HepG2 (cell line): ENCODE results near the gene STX5. TPM values are rescaled to one million over a fixed set of nuclear protein-coding genes. Genes with fewer than 3 reads are reported as not detected.

Experiments used
- AGO1 ChIP-seq: fragments of 200-400 bp; formaldehyde crosslinking; IDR thresholded peaks from 2 replicates; pipeline ENCODE4 v1.6.1; 2017; ENCODE audit warnings: mild to moderate bottlenecking, low read depth, low read length, moderate library complexity; ENCODE audit not compliant: poor library complexity, severe bottlenecking
- ATF3 ChIP-seq: sonication (generic); formaldehyde crosslinking; IDR thresholded peaks from 2 replicates; pipeline ENCODE4 v1.4.0; 2020; ENCODE audit warnings: missing genetic modification reagents
- CHD2 ChIP-seq: IDR thresholded peaks from 2 replicates; pipeline ENCODE4 v1.6.1; 2011; ENCODE audit warnings: low read depth, low read length, improper control_type of control experiment
- ELK4 ChIP-seq: sonication (generic); formaldehyde crosslinking; IDR thresholded peaks from 2 replicates; pipeline ENCODE4 v1.9.0; 2021; ENCODE audit warnings: missing genetic modification reagents, borderline replicate concordance
- FOXO4 ChIP-seq: sonication (generic); formaldehyde crosslinking; conservative IDR thresholded peaks from 2 replicates; pipeline ENCODE4 v1.8.1; 2023; ENCODE audit warnings: missing genetic modification reagents
- HOXA3 ChIP-seq: sonication (generic); formaldehyde crosslinking; IDR thresholded peaks from 2 replicates; pipeline ENCODE4 v1.5.0; 2020; ENCODE audit warnings: missing genetic modification reagents
- MLLT10 ChIP-seq: sonication (generic); formaldehyde crosslinking; IDR thresholded peaks from 2 replicates; pipeline ENCODE4 v1.4.0; 2020; ENCODE audit warnings: missing genetic modification reagents
- MTERF4 ChIP-seq: sonication (generic); formaldehyde crosslinking; IDR thresholded peaks from 2 replicates; pipeline ENCODE4 v1.8.0; 2023; ENCODE audit warnings: mild to moderate bottlenecking, missing genetic modification reagents
- NFIC ChIP-seq: IDR thresholded peaks from 2 replicates; pipeline ENCODE4 v1.6.1; 2012; ENCODE audit warnings: mild to moderate bottlenecking, low read length, inconsistent platforms
- RARG ChIP-seq: sonication (generic); formaldehyde crosslinking; IDR thresholded peaks from 2 replicates; pipeline ENCODE4 v1.4.0; 2020; ENCODE audit warnings: low read depth, mild to moderate bottlenecking, missing genetic modification reagents
- SATB2 ChIP-seq: sonication (generic); formaldehyde crosslinking; IDR thresholded peaks from 2 replicates; pipeline ENCODE4 v1.5.0; 2020; ENCODE audit warnings: missing genetic modification reagents
- SIX1 ChIP-seq: sonication (generic); formaldehyde crosslinking; IDR thresholded peaks from 2 replicates; pipeline ENCODE4 v1.4.0; 2020; ENCODE audit warnings: missing genetic modification reagents, borderline replicate concordance
- TSC22D2 ChIP-seq: sonication (generic); formaldehyde crosslinking; IDR thresholded peaks from 2 replicates; pipeline ENCODE4 v1.5.1; 2020; ENCODE audit warnings: missing genetic modification reagents, mild to moderate bottlenecking, borderline replicate concordance
- ZBTB7B ChIP-seq: sonication (generic); formaldehyde crosslinking; IDR thresholded peaks from 2 replicates; pipeline ENCODE4 v1.4.0; 2020; ENCODE audit warnings: missing genetic modification reagents
- ZGPAT ChIP-seq: IDR thresholded peaks from 2 replicates; pipeline ENCODE4 v1.6.1; 2016; ENCODE audit warnings: mild to moderate bottlenecking
- ZNF230 ChIP-seq: sonication (generic); formaldehyde crosslinking; IDR thresholded peaks from 2 replicates; pipeline ENCODE4 v1.4.0; 2020; ENCODE audit warnings: mild to moderate bottlenecking, missing genetic modification reagents
- ZNF296 ChIP-seq: sonication (generic); formaldehyde crosslinking; conservative IDR thresholded peaks from 2 replicates; pipeline ENCODE4 v1.5.0; 2020; ENCODE audit warnings: mild to moderate bottlenecking, missing genetic modification reagents
- ZNF326 ChIP-seq: sonication (generic); formaldehyde crosslinking; IDR thresholded peaks from 2 replicates; pipeline ENCODE4 v1.4.0; 2020; ENCODE audit warnings: missing genetic modification reagents, borderline replicate concordance
- ZNF614 ChIP-seq: IDR thresholded peaks from 2 replicates; pipeline ENCODE4 v1.6.1; 2018; ENCODE audit warnings: missing biosample characterization, missing genetic modification reagents, inconsistent platforms, borderline replicate concordance
- ZNF678 ChIP-seq: sonication (generic); formaldehyde crosslinking; IDR thresholded peaks from 2 replicates; pipeline ENCODE4 v1.4.0; 2020; ENCODE audit warnings: mild to moderate bottlenecking, missing genetic modification reagents
- ZNF746 ChIP-seq: sonication (generic); formaldehyde crosslinking; IDR thresholded peaks from 2 replicates; pipeline ENCODE4 v1.8.0; 2022; ENCODE audit warnings: mild to moderate bottlenecking, missing genetic modification reagents
- ZNF766 ChIP-seq: sonication (generic); formaldehyde crosslinking; IDR thresholded peaks from 2 replicates; pipeline ENCODE4 v1.5.0; 2020; ENCODE audit warnings: missing genetic modification reagents, borderline replicate concordance
- ZSCAN5A ChIP-seq: sonication (generic); formaldehyde crosslinking; IDR thresholded peaks from 2 replicates; pipeline ENCODE4 v1.8.0; 2022; ENCODE audit warnings: mild to moderate bottlenecking, missing genetic modification reagents, borderline replicate concordance
- polyA plus RNA-seq, 8 experiments: library from polyadenylated mRNA; depleted of rRNA in 3 of 8; stranded (reverse) in 7 of 8; unstranded in 1 of 8; fragments of >200 nt; fragmentation: Illumina TruSeq in 4 of 8; extraction: Trizol in 4 of 8; gene quantifications; 2 replicates each; pipeline versions ENCODE4 v1.2.1 to v1.2.3, GENCODE V29; 2011 to 2016; ENCODE audit warnings: low read depth in 4 of 8, missing spikeins in 1 of 8, mixed read lengths in 1 of 8; ENCODE audit not compliant: insufficient read depth in 1 of 8
- total RNA-seq, 5 experiments: library from RNA; depleted of rRNA; stranded (reverse); fragments of >200 nt; fragmentation: Illumina TruSeq; extraction: Trizol; gene quantifications; 2 replicates each; pipeline ENCODE4 v1.2.3, GENCODE V29; 2016; ENCODE audit warnings: low read depth in 1 of 5

STX5 gene
- total and polyA plus RNA-seq, 2 of the 13 experiments (the other 11 are each of a cell fraction or from before 2014, with no cell fraction given), result 26.9 to 30.0 TPM

GRCh38 chr11:62841361-62842170, 9.7 kb upstream of the STX5 start (continued):
- TF ChIP-seq ZGPAT (CRISPR knock-in tag) (peak; percentile 100), ZNF746 (no peak), MTERF4 (CRISPR knock-in tag) (peak; percentile 58; the same call in 1 of the 2 replicates), ZNF766 (CRISPR knock-in tag) (peak; percentile 87), SIX1 (CRISPR knock-in tag) (peak; percentile 90), ZNF296 (CRISPR knock-in tag) (no peak), ZNF614 (CRISPR knock-in tag) (peak; percentile 98), MLLT10 (CRISPR knock-in tag) (no peak), ZBTB7B (peak; percentile 27; the same call in 1 of the 2 replicates), ZNF326 (CRISPR knock-in tag) (peak; percentile 91; the same call in 1 of the 2 replicates), ZSCAN5A (CRISPR knock-in tag) (peak; percentile 84; the same call in 1 of the 2 replicates), ZNF678 (0 out of 2 replicates have a peak, but pooled peaks have one; percentile 60), NFIC (peak; percentile 96), ELK4 (CRISPR knock-in tag) (0 out of 2 replicates have a peak, but pooled peaks have one; percentile 86), AGO1 (no peak), SATB2 (CRISPR knock-in tag) (no peak), CHD2 (peak; percentile 64; the same call in 1 of the 2 replicates), TSC22D2 (CRISPR knock-in tag) (peak; percentile 89; the same call in 1 of the 2 replicates), ZNF230 (no peak; the same call in 1 of the 2 replicates), FOXO4 (CRISPR knock-in tag) (no peak), RARG (CRISPR knock-in tag) (no peak), HOXA3 (CRISPR knock-in tag) (peak; percentile 76; the same call in 1 of the 2 replicates), ATF3 (CRISPR knock-in tag) (peak; percentile 85)
